Measurements from ENCODE around the gene APOL5.

GRCh38 chr22:35726398-35726797 is 8.7 kb downstream of the APOL5 start:
- TF ChIP-seq CTCF (IDR thresholded peaks at IDR 0.05) (no peak), POLR2A (IDR thresholded peaks at IDR 0.05) (no peak), EP300 (IDR thresholded peaks at IDR 0.05) (no peak)
